Activated naive CD4-positive, alpha-beta T cell treated with Interleukin-2 at 50 U/mL for 16 hours (primary cell): Measurements from ENCODE around the gene MAD1L1.

Source experiments
- DNase-seq: peaks from one replicate; pipeline ENCODE4 v3.0.0-alpha.2; 2020

The MAD1L1 gene

DNA sequence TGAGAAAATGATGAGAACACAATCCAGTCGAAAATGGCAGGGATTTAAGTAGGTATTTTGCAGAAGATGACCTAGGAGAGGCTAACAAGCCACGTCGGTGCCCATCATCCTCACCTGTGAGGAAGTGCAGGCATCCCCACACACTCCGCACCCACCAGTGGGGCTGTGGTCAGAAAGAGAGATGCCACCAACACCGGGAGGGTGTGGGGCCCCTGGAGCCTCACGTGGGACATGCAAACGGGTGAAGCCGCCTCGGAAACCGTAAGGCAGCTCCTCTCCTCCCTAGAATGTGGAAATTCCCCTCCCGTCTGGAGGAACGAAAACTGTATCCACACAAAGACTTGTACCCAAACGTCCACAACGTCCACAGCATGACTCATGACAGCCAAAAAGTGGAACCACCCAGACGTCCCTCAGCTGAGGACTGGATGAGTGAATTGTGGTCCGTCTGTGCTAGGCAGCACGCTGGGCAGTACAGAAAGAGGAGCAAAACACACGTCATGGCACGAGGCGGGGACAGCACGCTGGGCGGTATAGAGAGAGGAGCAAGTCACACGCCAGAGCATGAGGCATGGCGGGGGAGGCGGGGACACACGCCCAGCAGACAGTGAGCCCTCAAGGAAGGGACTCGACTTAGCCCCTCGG is 316.7 kb downstream of the MAD1L1 start:
- no peak for DNase-seq

GRCh38 chr7:1915326-1915725 is 317.4 kb downstream of the MAD1L1 start:
- no peak for DNase-seq

DNA sequence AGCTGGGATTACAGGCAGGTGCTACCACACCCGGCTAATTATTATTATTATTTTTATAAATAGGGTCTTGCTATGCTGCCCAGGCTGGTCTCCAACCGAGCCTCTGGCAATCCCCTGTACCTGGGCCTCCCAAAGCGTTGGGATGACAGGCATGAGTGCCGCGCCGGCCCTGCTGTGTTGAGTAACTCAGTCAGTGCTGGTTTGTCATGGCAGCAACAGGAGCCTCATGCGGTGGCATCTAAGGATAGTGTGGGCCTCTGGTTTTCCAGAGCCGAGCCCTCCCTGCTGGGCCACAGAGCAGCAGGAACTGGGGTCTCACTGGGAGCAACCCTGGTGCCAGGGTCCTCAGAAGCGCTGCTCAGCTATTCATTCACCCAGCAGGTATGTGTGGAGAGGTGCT is 318.0 kb downstream of the MAD1L1 start:
- DNase-seq: no peak

GRCh38 chr7:1914321-1914720 is 318.4 kb downstream of the MAD1L1 start:
- no peak for DNase-seq

GRCh38 chr7:1913466-1914282 is 319.1 kb downstream of the MAD1L1 start:
- no peak for DNase-seq

DNA sequence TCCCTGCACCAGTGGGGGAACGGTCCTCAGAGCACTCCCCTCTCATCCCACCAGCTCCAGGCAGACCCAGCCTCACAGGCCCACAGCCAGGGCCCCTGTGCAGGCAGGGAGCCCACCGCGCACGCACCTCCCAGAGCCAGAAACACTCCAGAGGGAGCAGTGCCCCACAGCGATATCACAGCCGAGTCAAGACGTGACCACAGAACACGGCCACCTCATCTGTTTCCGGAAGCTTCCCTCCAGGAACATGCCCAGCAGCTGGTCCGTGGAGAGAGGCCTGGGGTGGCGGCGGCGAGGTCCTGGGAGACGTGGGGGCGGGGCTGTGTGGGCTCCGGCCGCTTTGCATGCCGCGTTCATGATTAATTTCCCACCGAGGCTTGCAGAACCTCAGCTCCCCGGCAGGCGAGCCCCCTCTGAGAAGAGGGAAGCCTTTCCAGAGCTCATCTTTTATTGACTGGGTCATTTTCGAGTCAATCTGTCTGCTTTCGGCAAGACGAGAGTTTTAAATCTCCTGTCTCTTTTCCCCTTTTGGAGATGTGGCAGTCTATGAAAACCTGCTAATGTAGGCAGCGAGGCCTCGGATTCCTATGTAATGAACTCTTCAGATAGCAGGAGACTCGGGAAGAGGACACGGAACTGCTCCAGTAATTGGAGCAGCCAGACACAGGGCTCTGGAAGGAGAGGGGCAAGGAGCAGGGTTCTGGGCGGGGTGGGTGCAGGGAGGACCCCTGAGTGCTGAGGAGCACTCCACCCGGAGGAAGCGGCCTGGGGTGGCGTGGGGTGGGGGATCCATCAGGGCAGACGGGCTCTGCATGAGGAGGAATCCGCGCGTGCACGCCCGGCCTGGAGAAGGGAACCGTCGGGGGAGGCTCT is 319.9 kb downstream of the MAD1L1 start:
- no peak for DNase-seq

- DNase-seq: no peak
These were observed 321.2 kb downstream of the MAD1L1 start for GRCh38 chr7:1911571-1911970.

GRCh38 chr7:1910827-1911226 is 321.9 kb downstream of the MAD1L1 start:
- DNase-seq: no peak

- DNase-seq: no peak
These were observed 322.6 kb downstream of the MAD1L1 start for GRCh38 chr7:1910081-1910685.

- no peak for DNase-seq
These were observed 323.3 kb downstream of the MAD1L1 start for GRCh38 chr7:1909476-1909875.

DNA sequence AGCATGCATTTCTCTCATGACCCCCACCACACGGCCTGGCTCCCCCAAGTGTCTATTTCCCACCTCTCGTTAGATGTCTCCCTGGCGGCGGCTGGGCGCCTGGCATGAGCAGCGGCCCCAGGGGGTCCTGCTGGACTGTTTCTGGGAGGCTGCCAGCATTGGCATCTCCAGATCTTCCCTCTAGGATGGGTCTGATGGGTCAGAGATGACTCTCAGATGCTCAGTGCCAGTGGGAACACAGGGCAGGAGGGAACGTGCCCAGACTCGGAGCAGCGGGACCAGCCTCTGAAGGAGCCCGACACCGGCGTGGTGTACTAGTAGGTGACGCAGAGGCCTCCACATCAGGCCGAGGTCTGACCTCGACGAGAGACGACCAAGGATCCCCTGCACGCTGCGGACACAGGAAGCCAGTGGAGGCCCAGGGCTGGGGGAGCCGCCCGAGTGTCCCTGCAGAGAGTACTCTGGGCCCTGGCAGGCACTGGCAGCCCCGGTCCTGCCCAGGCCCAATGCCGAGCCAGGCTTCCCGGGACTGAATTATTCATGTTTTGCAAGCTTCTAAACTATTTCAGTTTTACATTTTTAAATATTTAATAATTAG is 323.8 kb downstream of the MAD1L1 start:
- no peak for DNase-seq

DNA sequence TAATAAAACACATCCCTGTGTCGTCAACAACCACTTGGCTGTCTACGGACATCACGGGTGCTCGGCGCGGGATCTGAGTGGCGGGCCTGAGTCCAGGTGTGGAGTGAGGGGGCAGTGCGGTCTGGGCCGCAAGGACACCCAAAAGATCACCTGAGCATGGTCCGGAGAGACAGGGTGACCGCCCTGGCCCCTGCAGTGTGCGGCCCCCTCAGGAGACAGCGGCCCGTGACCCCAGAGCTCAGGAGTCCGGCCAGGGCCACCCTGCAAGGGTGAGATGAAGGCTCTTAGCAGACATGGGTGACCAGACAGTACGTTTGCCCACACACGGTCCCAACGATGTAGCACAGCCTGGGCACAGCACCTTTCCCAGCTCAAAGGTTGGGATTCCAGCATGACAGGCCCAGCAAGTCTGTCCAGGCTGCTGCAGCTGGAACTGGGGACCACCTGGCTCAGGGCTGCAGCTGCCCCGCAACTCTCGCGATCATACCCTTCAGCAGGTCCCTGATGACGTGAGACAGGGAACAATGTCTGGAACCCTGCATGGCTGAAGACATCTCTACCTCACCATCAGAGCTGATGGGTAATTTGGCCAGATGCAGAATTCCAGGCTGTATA is 324.9 kb downstream of the MAD1L1 start:
- DNase-seq: no peak

DNA sequence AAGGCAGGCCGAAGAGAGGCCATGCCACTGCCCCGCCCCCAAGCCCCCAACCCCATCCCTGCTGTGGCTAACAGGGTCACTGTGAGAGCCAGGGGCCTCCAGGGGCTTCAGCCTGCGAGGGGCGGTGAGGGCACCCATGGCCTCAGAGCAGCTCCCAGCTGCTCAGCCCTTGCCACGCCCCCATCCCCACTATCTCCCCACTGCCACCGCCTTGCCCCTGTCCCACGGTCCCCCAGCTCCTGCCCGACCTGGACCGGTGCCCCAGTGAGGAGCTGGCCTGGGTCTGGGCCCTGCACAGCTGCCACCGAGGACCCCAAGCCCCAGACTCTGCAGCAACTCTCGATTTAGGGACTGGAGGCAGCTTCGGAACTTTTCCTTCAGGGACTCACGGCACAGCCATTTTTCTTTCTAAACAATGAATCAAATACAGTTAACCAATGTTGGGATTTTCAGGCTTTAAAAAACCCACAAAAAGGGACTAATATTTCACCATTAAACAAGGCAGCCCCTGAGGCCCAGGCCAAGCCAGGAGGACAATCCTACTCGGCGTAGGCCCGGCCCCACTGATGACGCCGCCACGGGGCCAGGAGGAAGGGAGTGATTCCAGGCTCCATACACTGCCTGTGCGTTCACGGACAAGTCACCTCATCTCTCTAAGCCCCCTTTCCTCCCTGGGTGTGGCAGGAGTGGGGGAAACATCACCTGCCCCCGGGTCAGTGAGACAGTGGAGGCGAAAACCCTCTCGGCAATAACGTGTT is 325.6 kb downstream of the MAD1L1 start:
- no peak for DNase-seq

- DNase-seq: no peak
These were observed 326.5 kb downstream of the MAD1L1 start for GRCh38 chr7:1906087-1906830.

DNA sequence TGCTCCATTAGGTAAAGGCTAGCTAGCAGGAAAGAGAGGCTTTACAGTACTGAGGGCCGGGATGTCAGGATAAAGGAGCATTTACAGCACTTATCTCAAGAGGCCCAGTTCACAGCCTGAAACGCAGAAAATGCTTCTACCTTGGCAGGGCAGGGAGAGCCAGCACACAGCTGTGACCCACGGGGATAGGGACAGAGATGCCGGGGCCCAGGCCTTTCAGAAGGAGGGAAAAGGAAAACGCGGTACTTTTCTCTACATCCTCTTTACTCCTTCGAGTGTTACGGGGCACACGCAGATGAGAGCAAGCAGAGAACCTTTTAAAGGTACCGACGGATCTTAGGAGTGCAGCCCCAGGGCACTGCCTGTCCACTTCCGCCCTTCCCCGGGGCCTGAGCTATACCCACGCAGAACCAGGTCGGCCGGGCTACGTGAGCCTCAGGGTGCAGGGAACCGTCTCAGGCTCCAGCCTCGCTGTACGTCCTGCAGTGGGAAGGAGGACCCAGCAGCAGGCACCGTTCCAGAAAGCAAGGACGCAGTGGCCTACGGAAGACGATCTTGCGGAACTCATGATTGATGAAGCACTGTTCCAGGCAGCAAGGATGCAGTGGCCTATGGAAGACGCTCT is 330.4 kb downstream of the MAD1L1 start:
- no peak for DNase-seq

- no peak for DNase-seq
These were observed 331.1 kb downstream of the MAD1L1 start for GRCh38 chr7:1901431-1902210.

DNA sequence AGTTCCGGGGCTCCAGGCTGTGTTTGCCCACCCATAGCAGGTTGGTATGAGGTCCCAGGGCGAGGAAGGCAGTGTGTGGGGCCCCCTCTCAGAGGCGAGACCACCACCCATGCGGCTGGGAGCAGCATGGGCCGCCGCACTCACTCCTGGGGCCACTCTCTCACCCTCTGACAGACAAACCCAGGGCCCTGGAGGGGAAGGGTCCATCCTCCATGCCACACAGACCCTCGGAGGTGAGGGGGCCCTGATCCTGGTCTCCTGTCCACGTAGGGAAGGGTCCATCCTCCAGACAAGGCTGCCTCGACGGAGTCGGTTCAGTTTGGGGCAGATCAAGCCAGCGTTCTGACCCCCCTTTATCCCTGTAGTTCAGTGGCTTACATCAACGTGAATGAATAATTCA is 331.9 kb downstream of the MAD1L1 start:
- DNase-seq: no peak

DNA sequence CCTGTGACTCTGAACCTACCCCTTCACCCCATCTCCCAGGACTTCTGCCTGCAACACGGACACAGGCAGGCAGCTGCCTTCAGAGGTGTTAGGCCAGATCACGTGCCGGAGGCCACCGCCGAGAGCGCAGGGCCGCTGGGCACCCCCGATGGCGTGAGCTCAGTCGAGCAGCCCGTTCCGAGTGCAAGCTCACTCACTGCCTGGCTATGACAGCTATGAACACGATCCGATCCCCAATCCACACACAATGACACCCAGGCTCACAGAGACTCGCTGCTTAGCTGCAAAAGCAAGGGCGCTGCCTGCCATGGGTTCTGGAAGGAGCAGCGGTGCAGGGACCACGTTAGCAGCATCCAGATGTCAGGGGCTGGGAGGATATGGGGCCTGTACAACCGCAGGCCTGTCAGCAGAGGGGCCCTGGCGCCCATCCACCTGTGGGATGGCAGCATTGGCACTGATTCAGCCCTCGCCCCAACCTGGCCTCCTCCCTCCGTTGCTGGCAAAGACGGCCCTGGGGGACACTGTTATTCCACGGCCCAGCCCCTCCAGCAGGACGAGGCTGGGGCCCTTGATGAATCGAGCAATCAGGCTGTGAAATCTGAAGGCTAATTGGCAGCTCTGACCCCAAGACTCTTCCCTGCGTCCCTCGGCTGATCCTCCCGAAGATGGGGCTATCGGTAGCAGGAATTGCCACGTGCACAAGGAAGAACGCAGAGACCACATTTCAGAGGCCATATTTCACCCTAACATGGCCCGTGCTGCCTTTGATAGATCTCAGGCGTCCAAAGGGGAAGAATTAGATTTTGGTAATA is 332.6 kb downstream of the MAD1L1 start:
- DNase-seq: no peak

- no peak for DNase-seq
These were observed 333.5 kb downstream of the MAD1L1 start for GRCh38 chr7:1899196-1899595.
